ENCODE measurements around the gene NRAS.

DNA sequence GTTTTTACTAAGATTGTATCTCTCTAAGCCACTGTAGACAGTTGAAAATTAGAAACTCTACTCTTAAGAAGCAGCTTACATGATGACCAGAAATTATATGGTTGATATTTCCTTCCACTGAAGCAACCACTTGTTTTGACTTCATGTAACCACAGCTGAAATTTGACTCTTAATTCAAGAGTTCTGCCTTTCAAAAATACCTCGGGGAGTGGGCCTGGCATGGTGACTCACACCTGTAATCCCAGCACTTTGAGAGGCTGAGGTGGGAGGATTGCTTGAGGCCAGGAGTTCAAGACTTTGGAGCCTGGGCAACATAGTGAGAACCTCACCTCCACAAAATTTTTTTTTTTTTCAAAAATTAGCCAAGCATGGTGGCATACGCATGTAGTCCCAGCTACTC is 25.5 kb downstream of the NRAS start:
- TF ChIP-seq, protein P1, sequence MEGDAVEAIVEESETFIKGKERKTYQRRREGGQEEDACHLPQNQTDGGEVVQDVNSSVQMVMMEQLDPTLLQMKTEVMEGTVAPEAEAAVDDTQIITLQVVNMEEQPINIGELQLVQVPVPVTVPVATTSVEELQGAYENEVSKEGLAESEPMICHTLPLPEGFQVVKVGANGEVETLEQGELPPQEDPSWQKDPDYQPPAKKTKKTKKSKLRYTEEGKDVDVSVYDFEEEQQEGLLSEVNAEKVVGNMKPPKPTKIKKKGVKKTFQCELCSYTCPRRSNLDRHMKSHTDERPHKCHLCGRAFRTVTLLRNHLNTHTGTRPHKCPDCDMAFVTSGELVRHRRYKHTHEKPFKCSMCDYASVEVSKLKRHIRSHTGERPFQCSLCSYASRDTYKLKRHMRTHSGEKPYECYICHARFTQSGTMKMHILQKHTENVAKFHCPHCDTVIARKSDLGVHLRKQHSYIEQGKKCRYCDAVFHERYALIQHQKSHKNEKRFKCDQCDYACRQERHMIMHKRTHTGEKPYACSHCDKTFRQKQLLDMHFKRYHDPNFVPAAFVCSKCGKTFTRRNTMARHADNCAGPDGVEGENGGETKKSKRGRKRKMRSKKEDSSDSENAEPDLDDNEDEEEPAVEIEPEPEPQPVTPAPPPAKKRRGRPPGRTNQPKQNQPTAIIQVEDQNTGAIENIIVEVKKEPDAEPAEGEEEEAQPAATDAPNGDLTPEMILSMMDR (IDR thresholded peaks at IDR 0.05) = no peak
- TF ChIP-seq POLR2AphosphoS5 (IDR thresholded peaks at IDR 0.05) = no peak
